Measurements from ENCODE around the gene SMAD3. TPM values are rescaled to one million over a fixed set of nuclear protein-coding genes. Genes with fewer than 3 reads are reported as not detected.

SMAD3 gene
- 34.0 and 50.1 TPM in 2 replicates for total RNA-seq (2014; rRNA removed; shearing (Covaris generic))
- 30.8 and 30.9 TPM in 2 replicates for polyA plus RNA-seq (2016; fragmentation: Nextera tagmentation; extraction: Ambion mirVana)

- WGBS, 2 experiments (ENCODE audit: low coverage in 1 of 2, low lambda C conversion rate in 2 of 2, missing lambda C conversion rate in 2 of 2) = 1% methylated on average over 60 of the region's 63 CpGs; no CpG with 5 or more reads in 1 of the 2 experiments
- in situ Hi-C loops (cut with MboI) = no loop called here
Measured at GRCh38 chr15:67065531-67066005, at the start of gene SMAD3. Gene SMAD3 (plus strand): TSS chr15:67065602. CDS start chr15:67066155, 553 bp downstream.

DNA sequence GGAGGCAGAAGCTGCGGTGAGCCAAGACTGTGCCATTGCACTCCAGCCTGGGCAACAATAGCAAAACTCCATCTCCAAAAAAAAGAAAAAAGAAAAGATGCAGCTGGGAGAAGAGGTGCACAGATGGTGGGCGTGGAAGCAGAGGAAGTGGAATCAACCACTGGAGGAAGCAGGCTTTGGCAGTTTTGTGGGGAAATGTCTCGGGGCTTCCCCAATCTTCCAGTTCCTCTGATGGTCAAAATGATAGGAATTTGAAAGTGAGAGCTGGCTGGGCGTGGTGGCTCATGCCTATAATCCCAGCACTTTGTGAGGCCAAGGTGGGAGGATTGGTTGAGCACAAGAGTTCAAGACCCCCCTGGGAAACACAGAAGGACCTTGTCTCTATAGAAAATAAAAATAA is 48.1 kb upstream of the SMAD3 start:
- Histone ChIP-seq H3K9me3 (ENCODE audit: low read depth) (no peaks in the 10 kb centered on the region), H3F3A (ENCODE audit: insufficient read depth) (no peaks in the 10 kb centered on the region), H3K36me3 (ENCODE audit: low read depth) (no peaks in the 10 kb centered on the region), H3K79me2 (ENCODE audit: insufficient read depth) (no peaks in the 10 kb centered on the region), H3K4me3 (no peak overlapping the region), H3K9ac (no peak overlapping the region), H3K27me3 (replicated peaks; ENCODE audit: insufficient read depth) (no peaks in the 10 kb centered on the region), H3K4me2 (ENCODE audit: unreplicated experiment) (no peak overlapping the region), H2AFZ (no peak overlapping the region), H3K27ac (no peak overlapping the region), H3K4me1 (ENCODE audit: insufficient read depth) (no peaks in the 10 kb centered on the region), H3K9me2 (ENCODE audit: insufficient read depth) (no peaks in the 10 kb centered on the region), H4K20me1 (ENCODE audit: insufficient read depth) (no peaks in the 10 kb centered on the region)
- WGBS, 2 experiments (ENCODE audit: low coverage in 1 of 2, low lambda C conversion rate in 2 of 2, missing lambda C conversion rate in 2 of 2) = 90 to 95% methylated on average over 4 of the region's 4 CpGs
- in situ Hi-C loops (cut with MboI) = no loop called here
- TF ChIP-seq EZH2phosphoT487 (IDR thresholded peaks at IDR 0.05; ENCODE audit: insufficient read depth, low read depth) = no peak
- TF ChIP-seq EZH2 (IDR thresholded peaks at IDR 0.05; ENCODE audit: insufficient read depth, poor library complexity, severe bottlenecking) = no peak
- no peak for DNase-seq

More at GRCh38 chr15:67065531-67066005, at the start of gene SMAD3:
- H4K20me1 ChIP-seq (ENCODE audit: insufficient read depth) = 0 out of 2 replicates have a peak, but pooled peaks cover 7% of the 10 kb centered on the region
- H3K4me1 ChIP-seq (ENCODE audit: insufficient read depth) = peaks cover 22% of the 10 kb centered on the region
- no peaks in the 10 kb centered on the region for H3K27me3 ChIP-seq (replicated peaks; ENCODE audit: insufficient read depth)
- peaks cover 41% of the 10 kb centered on the region for H3K79me2 ChIP-seq (ENCODE audit: insufficient read depth)
- no peaks in the 10 kb centered on the region for H3K9me3 ChIP-seq (ENCODE audit: low read depth)
- H3K36me3 ChIP-seq (ENCODE audit: low read depth) = peaks cover under 1% of the 10 kb centered on the region; the same call in 1 of the 2 replicates
- peak within 1 kb of the TSS; percentile 98 for H3K9ac ChIP-seq
- H3K4me3 ChIP-seq = peak within 1 kb of the TSS; percentile 95
- no peak for TF ChIP-seq EZH2 (IDR thresholded peaks at IDR 0.05; ENCODE audit: insufficient read depth, poor library complexity, severe bottlenecking)
- no peak for TF ChIP-seq EZH2phosphoT487 (IDR thresholded peaks at IDR 0.05; ENCODE audit: insufficient read depth, low read depth)
- DNase-seq = peak; percentile 97
- peaks cover 29% of the 10 kb centered on the region for H3F3A ChIP-seq (ENCODE audit: insufficient read depth)
- peak within 1 kb of the TSS; percentile 93 for H3K4me2 ChIP-seq (ENCODE audit: unreplicated experiment)
- peak within 1 kb of the TSS; percentile 83 for H3K27ac ChIP-seq
- H2AFZ ChIP-seq = peak within 1 kb of the TSS; percentile 70
- H3K9me2 ChIP-seq (ENCODE audit: insufficient read depth) = no peaks in the 10 kb centered on the region

DNA sequence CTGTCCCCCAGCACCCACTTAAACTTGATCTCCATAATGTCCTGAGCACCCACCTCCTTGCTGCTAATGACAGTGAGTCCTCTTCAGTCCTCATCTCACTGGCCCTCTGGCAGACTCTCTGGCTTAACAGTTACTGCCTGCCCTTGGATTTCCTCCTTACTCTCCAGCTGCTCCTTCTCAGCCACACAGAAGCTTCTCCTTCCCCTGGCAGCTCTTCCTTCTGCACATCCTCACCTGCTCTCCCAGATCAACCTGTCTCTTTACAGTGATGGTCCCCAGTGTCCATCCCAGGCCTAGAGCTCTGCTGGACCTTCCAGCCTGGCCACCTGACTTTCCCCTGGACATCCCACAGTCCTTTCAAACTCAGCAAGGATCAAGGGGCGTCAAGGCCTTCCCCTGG is 47.4 kb upstream of the SMAD3 start:
- Histone ChIP-seq H3K4me2 (ENCODE audit: unreplicated experiment) (no peak overlapping the region), H3K9me3 (ENCODE audit: low read depth) (no peaks in the 10 kb centered on the region), H3K79me2 (ENCODE audit: insufficient read depth) (no peaks in the 10 kb centered on the region), H3F3A (ENCODE audit: insufficient read depth) (0 out of 2 replicates have a peak, but pooled peaks cover 4% of the 10 kb centered on the region), H3K4me3 (no peak overlapping the region), H3K4me1 (ENCODE audit: insufficient read depth) (no peaks in the 10 kb centered on the region), H4K20me1 (ENCODE audit: insufficient read depth) (no peaks in the 10 kb centered on the region), H3K9ac (no peak overlapping the region), H2AFZ (no peak overlapping the region), H3K27ac (no peak overlapping the region), H3K27me3 (replicated peaks; ENCODE audit: insufficient read depth) (no peaks in the 10 kb centered on the region), H3K9me2 (ENCODE audit: insufficient read depth) (no peaks in the 10 kb centered on the region), H3K36me3 (ENCODE audit: low read depth) (no peaks in the 10 kb centered on the region)
- in situ Hi-C loops (cut with MboI) = no loop called here
- TF ChIP-seq EZH2phosphoT487 (IDR thresholded peaks at IDR 0.05; ENCODE audit: insufficient read depth, low read depth) (no peak), EZH2 (IDR thresholded peaks at IDR 0.05; ENCODE audit: insufficient read depth, poor library complexity, severe bottlenecking) (no peak)
- WGBS, 2 experiments (ENCODE audit: low coverage in 1 of 2, low lambda C conversion rate in 2 of 2, missing lambda C conversion rate in 2 of 2) = 85 to 87% methylated on average over 1 of the region's 1 CpG
- no peak for DNase-seq

DNA sequence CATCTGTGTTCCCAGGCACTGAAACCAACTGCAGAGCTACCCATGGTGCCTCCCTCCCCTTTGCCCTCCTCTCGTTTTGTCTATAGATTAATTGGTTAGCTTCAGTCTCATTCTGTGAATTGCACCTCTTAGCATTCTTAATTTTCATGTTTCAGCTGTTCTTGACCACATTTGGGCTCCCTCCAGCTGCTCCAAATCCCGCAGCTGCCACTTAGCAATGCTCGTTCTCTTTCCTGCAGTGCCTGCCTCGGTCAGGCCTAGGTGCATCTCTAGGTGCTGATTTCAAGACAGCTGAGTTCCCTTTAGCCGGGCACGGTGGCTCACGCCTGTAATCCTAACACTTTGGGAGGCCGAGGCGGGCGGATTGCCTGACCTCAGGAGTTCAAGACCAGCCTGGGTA is 47.0 kb upstream of the SMAD3 start:
- H3K4me1 ChIP-seq (ENCODE audit: insufficient read depth) = no peaks in the 10 kb centered on the region
- TF ChIP-seq EZH2 (IDR thresholded peaks at IDR 0.05; ENCODE audit: insufficient read depth, poor library complexity, severe bottlenecking) = no peak
- no peak for TF ChIP-seq EZH2phosphoT487 (IDR thresholded peaks at IDR 0.05; ENCODE audit: insufficient read depth, low read depth)
- no peak for DNase-seq
- H3K9ac ChIP-seq = no peak overlapping the region
- in situ Hi-C loops (cut with MboI) = no loop called here
- H3K36me3 ChIP-seq (ENCODE audit: low read depth) = no peaks in the 10 kb centered on the region
- no peaks in the 10 kb centered on the region for H3K27me3 ChIP-seq (replicated peaks; ENCODE audit: insufficient read depth)
- H3K27ac ChIP-seq = no peak overlapping the region
- H3K79me2 ChIP-seq (ENCODE audit: insufficient read depth) = no peaks in the 10 kb centered on the region
- H3K9me2 ChIP-seq (ENCODE audit: insufficient read depth) = no peaks in the 10 kb centered on the region
- H3K4me3 ChIP-seq = no peak overlapping the region
- H3K9me3 ChIP-seq (ENCODE audit: low read depth) = no peaks in the 10 kb centered on the region
- 93 to 97% methylated on average over 10 of the region's 10 CpGs for WGBS, 2 experiments (ENCODE audit: low coverage in 1 of 2, low lambda C conversion rate in 2 of 2, missing lambda C conversion rate in 2 of 2)
- 0 out of 2 replicates have a peak, but pooled peaks cover 8% of the 10 kb centered on the region for H3F3A ChIP-seq (ENCODE audit: insufficient read depth)
- H2AFZ ChIP-seq = no peak overlapping the region
- no peak overlapping the region for H3K4me2 ChIP-seq (ENCODE audit: unreplicated experiment)
- no peaks in the 10 kb centered on the region for H4K20me1 ChIP-seq (ENCODE audit: insufficient read depth)
